Measurements from ENCODE around the gene SORCS2.

Gene SORCS2

GRCh38 chr4:7191546-7192251 is 639 bp upstream of the SORCS2 start:
- H3K27ac ChIP-seq: no peak overlapping the region
- H3K27me3 ChIP-seq (replicated peaks): peaks cover 41% of the 10 kb centered on the region
- H3K36me3 ChIP-seq (replicated peaks): no peaks in the 10 kb centered on the region
- no peak for DNase-seq
- in situ Hi-C loops (cut with HindIII; ENCODE audit: low pct_ligation_motif_present, low sequenced_read_pairs): no loop called here
- TF ChIP-seq CTCF (IDR thresholded peaks at IDR 0.05; ENCODE audit: low read depth, low read length, missing control alignments): no peak
- H3K4me3 ChIP-seq (ENCODE audit: low read depth, low read length): no peak overlapping the region

- in situ Hi-C loops (cut with HindIII; ENCODE audit: low pct_ligation_motif_present, low sequenced_read_pairs): no loop called here
Observed at GRCh38 chr4:7193030-7193958, 956 bp downstream of the SORCS2 start.

DNA sequence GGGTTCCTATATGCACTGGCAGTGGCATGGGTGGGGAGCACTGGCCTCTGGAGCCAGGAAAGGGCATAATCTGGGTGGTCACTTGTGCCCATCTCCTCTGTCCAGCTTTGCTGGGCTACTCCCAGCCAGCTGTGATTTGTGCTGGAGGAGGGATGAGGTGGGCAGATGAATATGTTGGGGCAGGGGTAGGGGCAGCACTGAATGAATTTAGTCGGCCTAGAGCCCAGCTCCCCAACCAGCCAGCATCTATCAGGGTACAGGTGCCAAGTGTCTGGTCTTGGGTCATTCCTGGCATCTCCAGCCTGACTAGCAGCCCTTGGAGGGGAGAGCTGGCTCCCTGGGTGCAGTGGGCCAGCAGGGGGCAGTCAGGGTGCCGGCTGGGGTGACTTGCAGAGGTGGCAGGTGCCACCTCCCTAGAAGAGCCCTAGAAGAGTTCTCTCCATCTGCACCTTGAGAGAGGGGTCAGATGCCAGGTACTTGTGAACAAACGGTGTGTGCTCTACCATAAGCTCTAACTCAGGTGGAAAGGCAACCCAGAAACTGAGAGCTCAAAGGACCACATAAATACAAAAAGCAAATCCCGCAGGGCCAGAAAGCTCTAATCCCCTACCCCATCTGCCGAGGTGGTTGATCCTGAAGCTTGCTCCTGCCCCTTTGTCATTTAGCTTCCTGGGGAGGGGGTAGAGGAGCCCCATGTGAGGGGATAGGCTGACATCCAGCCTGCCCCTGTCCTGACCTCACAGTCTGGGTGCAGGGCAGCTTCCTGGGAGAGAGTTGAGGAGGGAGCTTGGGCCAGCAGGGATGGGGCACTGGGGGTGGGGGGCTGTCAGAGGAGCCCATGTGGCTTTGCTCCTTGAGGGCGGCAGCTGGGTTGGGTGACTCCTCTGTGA is 2.2 kb downstream of the SORCS2 start:
- H3K36me3 ChIP-seq (replicated peaks): no peaks in the 10 kb centered on the region
- DNase-seq: no peak
- peak; percentile 81 for TF ChIP-seq CTCF (IDR thresholded peaks at IDR 0.05; ENCODE audit: low read depth, low read length, missing control alignments)
- in situ Hi-C loops (cut with HindIII; ENCODE audit: low pct_ligation_motif_present, low sequenced_read_pairs): no loop called here
- no peak overlapping the region for H3K4me3 ChIP-seq (ENCODE audit: low read depth, low read length)
- no peak overlapping the region for H3K27ac ChIP-seq
- peaks cover 27% of the 10 kb centered on the region for H3K27me3 ChIP-seq (replicated peaks)

More at GRCh38 chr4:7193030-7193958, 956 bp downstream of the SORCS2 start:
- TF ChIP-seq CTCF (IDR thresholded peaks at IDR 0.05; ENCODE audit: low read depth, low read length, missing control alignments): peak; percentile 14
- no peak for DNase-seq
- Histone ChIP-seq H3K36me3 (replicated peaks) (no peaks in the 10 kb centered on the region), H3K27ac (no peak overlapping the region), H3K4me3 (ENCODE audit: low read depth, low read length) (peak overlapping the region; percentile 50), H3K27me3 (replicated peaks) (peaks cover 39% of the 10 kb centered on the region)

- no peak for DNase-seq
- in situ Hi-C loops (cut with HindIII; ENCODE audit: low pct_ligation_motif_present, low sequenced_read_pairs): no loop called here
- Histone ChIP-seq H3K27me3 (replicated peaks) (peaks cover 24% of the 10 kb centered on the region), H3K36me3 (replicated peaks) (no peaks in the 10 kb centered on the region), H3K27ac (no peak overlapping the region), H3K4me3 (ENCODE audit: low read depth, low read length) (no peak overlapping the region)
- no peak for TF ChIP-seq CTCF (IDR thresholded peaks at IDR 0.05; ENCODE audit: low read depth, low read length, missing control alignments)
Observed at GRCh38 chr4:7195141-7195515, 2.8 kb downstream of the SORCS2 start.

- DNase-seq: peak; percentile 26
- Histone ChIP-seq H3K27me3 (replicated peaks) (peaks cover 23% of the 10 kb centered on the region), H3K4me3 (ENCODE audit: low read depth, low read length) (no peak overlapping the region), H3K36me3 (replicated peaks) (no peaks in the 10 kb centered on the region), H3K27ac (no peak overlapping the region)
- in situ Hi-C loops (cut with HindIII; ENCODE audit: low pct_ligation_motif_present, low sequenced_read_pairs): no loop called here
- no peak for TF ChIP-seq CTCF (IDR thresholded peaks at IDR 0.05; ENCODE audit: low read depth, low read length, missing control alignments)
Observed at GRCh38 chr4:7195546-7196287, 3.4 kb downstream of the SORCS2 start.

Measured in brain microvascular endothelial cell (primary cell).